ENCODE measurements around the gene DIABLO.
"Not testable (repeated sequence)": the region's sequence is repeated elsewhere in the genome, so short reads cannot be mapped to it uniquely, and the experiment has no call there.

The DIABLO gene

DNA sequence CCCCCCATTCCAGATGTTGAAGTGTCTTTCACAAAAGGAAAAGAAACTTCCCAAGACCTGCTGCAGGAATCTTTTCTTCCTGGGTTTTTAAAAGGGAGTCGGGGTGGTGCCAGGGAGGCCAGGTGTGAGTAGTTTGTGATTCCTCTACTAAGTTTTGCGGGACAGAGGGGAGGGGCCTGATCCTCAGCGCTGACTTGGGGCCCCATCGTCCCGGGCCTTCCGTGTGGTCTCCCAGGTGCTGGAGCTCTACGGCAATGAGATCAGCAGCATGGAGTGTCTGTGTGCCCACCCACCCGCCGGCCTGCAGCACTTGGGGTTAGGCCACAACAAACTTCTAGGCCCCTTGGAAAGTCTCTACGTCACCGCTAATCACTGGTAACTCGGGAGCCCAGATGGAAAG lies 38.4 kb downstream of the DIABLO start:
- DNase-seq, result no peak

GRCh38 chr12:122185494-122186082 lies 40.3 kb downstream of the DIABLO start:
- no peak for DNase-seq

- DNase-seq, result no peak
These were observed 40.8 kb downstream of the DIABLO start for GRCh38 chr12:122185079-122185478.

GRCh38 chr12:122184517-122184916 lies 41.3 kb downstream of the DIABLO start:
- DNase-seq, result no peak

DNA sequence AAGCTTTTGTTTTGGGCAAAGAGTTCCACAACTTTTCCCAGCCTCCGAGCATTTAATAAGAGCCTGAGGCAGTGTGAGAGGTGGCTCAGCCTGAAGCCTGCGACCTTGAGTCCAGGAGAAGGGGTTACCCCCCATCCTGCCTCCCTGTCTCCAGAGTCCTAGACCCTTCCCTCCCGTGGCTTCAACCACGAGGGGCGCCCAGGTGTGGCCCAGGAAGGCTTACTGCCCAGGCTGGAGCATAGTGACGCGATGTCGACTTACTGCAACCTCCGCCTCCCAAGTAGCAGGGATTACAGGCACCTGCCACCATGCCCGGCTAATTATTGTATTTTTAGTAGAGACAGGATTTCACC lies 42.3 kb downstream of the DIABLO start:
- no peak for DNase-seq

DNA sequence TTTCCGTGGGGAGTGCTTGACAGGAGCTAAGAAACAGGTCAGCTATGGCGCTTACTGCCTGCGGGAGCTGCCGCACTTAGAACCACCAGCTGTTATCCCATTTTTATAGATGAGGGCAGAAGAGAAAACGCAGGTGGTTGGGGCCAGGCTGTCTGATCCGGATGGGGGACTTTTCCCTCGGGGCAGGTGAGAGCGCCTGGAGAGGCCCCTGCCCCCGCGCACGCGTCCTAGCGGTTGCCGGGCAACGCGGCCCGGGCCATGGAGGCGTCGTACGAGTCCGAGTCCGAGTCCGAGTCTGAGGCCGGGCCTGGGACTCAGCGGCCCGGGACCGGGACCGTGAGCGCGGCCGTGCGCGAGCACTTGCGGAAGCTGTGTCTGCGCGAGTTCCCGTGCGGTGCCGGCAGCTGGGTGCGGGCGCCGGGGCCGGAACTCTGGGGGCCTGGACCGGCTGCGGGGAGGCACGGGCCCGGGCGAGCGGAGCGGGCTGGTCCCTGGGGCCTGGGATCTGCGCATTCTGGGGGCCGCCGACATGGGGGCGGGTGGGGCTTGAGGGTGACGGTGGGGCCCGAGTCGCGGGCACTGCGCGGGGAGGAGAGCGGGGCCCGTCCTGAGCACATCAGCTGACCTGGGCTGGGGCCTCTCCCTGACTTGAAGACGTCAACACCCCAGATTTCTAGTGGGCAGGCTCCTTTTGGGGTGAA lies 42.8 kb downstream of the DIABLO start, which contains the start of gene LRRC43:
Gene LRRC43 (plus strand): TSS at position 237 of the 701 bp plus-strand sequence. CDS start 22 bp downstream, at position 259.
- peak; percentile 12 for DNase-seq

DNA sequence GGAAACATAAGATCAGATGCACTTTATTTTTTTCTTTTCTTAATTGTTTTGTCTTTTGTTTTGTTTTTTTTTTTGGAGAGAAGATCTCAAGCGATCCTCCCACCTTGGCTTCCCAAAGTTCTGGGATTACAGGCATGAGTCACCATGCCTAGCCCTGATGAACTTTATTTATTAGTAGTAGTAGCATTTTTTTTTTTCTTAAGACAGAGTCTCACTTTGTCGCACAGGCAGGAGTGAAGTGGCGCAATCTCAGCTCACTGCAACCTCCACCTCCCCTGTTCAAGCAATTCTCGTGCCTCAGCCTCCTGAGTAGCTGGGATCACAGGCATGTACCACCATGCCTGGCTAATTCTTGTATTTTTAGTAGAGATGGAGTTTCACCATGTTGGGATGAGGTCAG lies 49.4 kb downstream of the DIABLO start:
- not testable (repeated sequence) for DNase-seq

DNA sequence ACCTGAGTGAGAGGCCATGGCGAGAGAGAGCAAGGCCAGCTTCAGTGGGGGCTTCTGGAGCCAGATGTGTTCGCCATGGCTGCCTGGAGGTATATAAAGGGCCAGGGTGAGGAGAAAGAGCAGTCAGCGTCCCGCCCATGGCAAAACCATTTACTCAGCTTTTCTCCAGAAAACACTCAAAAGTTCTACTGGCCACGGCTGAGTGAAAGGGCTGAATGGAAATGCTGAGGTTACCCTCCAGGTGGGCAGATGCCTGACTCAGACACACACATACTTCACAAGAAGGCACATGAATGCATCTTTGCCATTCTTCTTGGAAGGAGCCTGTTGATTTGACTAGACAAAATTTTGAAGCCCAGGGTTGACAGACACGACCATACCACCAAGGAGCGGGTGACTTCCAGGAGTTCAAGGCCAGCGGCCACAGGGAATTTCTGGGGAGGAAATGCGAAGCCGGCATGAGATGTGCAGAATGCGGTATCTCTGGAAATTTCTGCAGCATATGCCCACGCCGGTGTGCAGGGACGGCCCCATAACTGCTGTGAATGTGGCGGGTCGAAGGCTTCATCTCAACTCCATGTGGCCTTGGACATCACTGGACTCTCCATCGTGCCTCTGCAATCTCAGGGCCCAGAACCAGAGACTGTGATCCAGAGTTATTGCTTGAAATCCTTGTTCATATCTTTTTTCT lies 51.6 kb downstream of the DIABLO start, which contains the start of gene IL31:
Gene IL31 (minus strand): TSS at position 67 of the 691 bp plus-strand sequence. CDS start 49 bp downstream, at position 18.
- no peak for DNase-seq

DNA sequence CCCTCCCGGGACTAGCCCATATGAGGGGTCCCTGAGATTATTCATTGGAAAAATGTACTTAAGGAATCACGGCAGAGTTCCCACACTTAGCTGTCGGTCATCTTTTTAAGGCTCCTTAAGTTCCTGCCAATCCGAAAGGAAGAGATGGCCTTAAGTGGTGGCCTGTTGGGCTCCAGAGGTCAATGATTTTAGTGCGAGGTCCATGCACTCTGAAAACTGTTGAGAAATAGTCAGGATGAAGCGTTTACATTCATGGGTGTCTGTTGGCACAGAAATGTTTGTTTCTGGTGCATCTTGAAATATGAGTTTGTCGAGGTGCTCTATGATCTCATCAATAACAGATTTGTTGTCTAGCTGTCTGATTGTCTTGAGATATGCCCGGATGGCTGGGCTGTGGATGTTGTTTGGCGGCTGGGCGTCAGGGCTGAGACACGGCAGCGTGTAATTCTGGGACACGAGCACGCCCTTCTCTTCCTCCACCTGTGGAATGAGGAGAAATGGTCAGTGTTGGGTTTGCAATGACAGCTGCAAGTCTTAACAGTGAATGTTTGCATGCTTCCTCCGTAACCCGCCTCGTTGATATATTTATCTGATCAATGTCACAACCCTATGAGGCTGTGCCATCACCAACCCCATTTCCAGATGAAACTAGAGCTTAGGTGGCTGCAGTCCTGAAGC lies 53.5 kb downstream of the DIABLO start:
- no peak for DNase-seq

GRCh38 chr12:122171399-122171798 lies 54.5 kb downstream of the DIABLO start:
- DNase-seq, result no peak

GRCh38 chr12:122168492-122168891 lies 57.4 kb downstream of the DIABLO start:
- DNase-seq, result no peak

DNA sequence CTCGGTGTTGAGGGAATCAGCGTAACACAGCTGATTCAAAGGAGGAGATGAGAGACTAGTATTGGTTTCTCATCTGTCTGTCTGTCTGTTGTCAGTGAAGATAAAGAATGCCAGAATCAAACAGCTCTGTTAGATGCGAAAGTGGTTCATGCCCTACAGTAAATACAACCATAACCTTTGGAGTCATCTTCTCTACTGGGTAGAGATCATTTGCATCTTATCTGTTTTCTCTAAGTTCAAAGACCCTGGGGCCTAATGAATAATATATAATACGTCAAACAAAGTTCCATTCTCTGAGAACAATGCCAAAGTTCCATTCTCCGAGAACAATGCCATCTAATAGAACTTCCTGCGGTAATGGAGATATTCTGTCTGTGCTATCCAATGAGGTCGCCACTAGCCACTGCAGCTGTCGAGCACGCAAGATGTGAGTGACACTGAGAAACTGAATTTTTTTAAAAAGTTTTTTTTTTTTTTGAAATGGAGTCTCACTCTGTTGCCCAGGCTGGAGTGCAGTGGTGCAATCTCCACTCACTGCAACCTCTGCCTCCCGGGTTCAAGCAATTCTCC lies 58.4 kb downstream of the DIABLO start:
- DNase-seq, result no peak

- no peak for DNase-seq
These were observed 59.2 kb downstream of the DIABLO start for GRCh38 chr12:122166422-122167349.

DNA sequence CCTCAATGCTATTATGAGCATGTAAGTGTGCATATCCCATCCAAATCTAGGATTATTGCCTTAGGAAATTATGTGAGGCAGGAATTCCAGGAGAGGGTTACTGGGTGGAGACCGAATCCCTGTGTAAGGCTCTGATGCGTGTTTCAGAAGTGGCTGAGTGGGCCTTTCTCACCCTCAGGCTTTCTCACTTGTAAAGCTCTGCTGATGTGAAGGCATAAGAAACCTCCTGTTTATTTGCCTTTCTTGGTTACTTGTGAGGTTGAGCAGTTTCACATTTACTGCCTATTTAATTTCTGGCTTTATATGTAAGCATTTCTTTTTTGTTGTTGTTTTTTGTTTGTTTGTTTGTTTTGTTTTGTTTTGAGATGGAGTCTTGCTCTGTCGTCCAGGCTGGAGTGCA lies 62.9 kb downstream of the DIABLO start:
- DNase-seq, result no peak

- DNase-seq, result no peak
These were observed 64.2 kb downstream of the DIABLO start for GRCh38 chr12:122161682-122162081.

DNA sequence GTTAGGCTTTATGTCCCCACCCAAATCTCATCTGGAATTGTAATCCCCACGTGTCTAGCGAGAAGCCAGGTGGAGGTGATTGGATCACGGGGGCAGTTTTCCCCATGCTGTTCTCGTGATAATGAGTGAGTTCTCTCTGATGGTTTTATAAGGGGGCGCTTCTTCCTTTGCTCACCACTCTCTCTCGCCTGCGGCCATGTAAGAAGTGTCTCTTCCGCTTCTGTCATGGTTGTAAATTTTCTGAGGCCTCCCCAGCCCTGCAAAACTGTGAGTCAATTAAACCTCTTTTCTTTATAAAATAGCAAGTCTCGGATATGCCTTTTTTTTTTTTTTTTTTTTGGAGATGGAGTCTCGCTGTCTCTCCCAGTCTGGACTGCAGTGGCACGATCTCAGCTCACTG lies 65.1 kb downstream of the DIABLO start:
- DNase-seq, result no peak

DNA sequence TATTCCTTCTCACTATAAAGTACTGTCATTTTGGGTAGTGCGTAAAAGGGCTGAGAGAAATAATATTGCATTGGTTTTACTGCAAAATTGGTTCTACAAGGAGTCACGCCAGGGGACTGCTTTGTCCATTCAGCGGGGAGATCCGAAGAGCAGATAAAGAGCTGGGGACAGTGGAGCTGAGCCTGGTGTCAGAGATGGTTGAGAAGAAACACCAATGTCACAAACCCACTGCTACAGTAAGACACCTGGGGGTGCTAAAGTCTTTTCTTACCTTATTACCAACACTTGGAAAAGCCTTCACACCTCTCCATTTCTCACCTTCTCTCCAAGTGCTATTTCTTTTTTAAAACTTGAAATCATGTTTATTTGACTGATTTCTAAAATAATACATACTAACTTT lies 66.0 kb downstream of the DIABLO start:
- DNase-seq, result no peak

DNA sequence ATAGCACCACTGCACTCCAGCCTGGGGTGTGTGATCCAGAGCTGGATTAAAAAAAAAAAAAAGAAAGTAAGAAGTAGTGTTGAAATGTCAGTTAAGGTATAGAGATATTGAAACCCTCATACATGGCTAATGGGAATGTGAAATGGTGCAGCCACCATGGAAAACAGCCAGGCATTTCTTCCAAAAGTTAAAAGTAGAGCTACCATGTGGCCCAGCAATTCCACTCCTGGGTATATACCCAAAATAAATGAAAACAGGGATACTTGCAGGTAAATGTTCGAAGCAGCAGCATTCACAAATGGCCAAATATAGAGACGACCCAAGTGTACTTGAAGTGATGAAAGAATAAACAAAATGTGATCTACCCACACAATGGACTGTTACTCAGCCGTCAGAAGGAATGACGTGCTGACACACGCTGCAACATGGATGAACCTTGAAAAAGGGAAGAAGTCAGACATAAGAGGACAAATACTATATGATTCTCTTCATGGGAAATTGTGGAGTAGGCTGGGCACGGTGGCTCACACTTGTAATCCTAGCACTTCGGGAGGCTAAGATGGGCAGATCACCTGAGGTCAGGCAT lies 67.1 kb downstream of the DIABLO start:
- DNase-seq, result no peak

All from NCI-H345 (cell line).